HCT116 (cell line): Measurements from ENCODE around the gene LSM10. TPM values are rescaled to one million over a fixed set of nuclear protein-coding genes. Genes with fewer than 3 reads are reported as not detected.

ENCODE experiments used
- ATAC-seq: fragments of 200-7000 bp; cut with Tn5 transposase; 2 replicates; pipeline ENCODE4 v1.9.1; 2020; ENCODE audit warnings: mild to moderate bottlenecking, moderate library complexity
- BruUV-seq: library from RNA; stranded (reverse); fragments of 400-500 nt; replicated peaks from 2 replicates; lab custom pipeline; 2021; lab: Mats Ljungman, UMichigan
- CTCF ChIA-PET: fragments of 300-600 bp; sonication (Branson Sonifier 250); formaldehyde crosslinking; loops from one replicate; lab custom pipeline; 2021; ENCODE audit warnings: antibody characterized with exemption; lab: Charles Lee
- POLR2A ChIA-PET: fragments of 300-600, 350-600 bp; sonication (Branson Sonifier 250); formaldehyde crosslinking; loops from one replicate; lab custom pipeline; 2021; ENCODE audit warnings: antibody characterized with exemption; lab: Charles Lee
- RAD21 ChIA-PET, 2 experiments: fragments of 300-600 bp; sonication (Branson Sonifier 250); formaldehyde crosslinking; loops; one replicate each; lab custom pipeline; 2023; ENCODE audit warnings: low total read pairs in 2 of 2; ENCODE audit not compliant: uncharacterized antibody in 2 of 2, unreplicated experiment in 2 of 2, low non-redundant PET in 1 of 2; lab: Charles Lee
- DNase-seq: peaks from one replicate; pipeline ENCODE4 v3.0.0-alpha.2; 2010; ENCODE audit warnings: low read depth, low spot score
- H2AFZ ChIP-seq: fragments of 200-600 bp; shearing (Covaris generic), sonication (generic); 2 replicates; pipeline ENCODE4 v1.6.1; 2017; ENCODE audit warnings: low read depth, mixed run types, mixed read lengths, antibody characterized with exemption, low read length; ENCODE audit not compliant: poor library complexity, severe bottlenecking
- H3K27ac ChIP-seq: 2 replicates; pipeline ENCODE4 v1.5.1; 2012; ENCODE audit warnings: low read depth, low read length
- H3K27me3 ChIP-seq: fragments of 200-600 bp; sonication (generic); 2 replicates; pipeline ENCODE4 v1.6.1; 2016; ENCODE audit warnings: mixed run types, low read length, mixed read lengths; ENCODE audit not compliant: insufficient read depth
- H3K36me3 ChIP-seq, 2 experiments: fragments of 200-500 bp in 1 of 2; fragments of 200-600 bp in 1 of 2; sonication (Bioruptor generic) in 1 of 2; sonication (generic) in 1 of 2; 2 replicates each; pipeline versions ENCODE4 v1.5.1 to v1.6.1; 2014 to 2016; ENCODE audit warnings: low read length in 2 of 2, inconsistent platforms in 1 of 2, mixed read lengths in 1 of 2, mixed run types in 1 of 2; ENCODE audit not compliant: insufficient read depth in 2 of 2, control insufficient read depth in 1 of 2
- H3K4me1 ChIP-seq, 2 experiments: fragments of 200-600 bp in 1 of 2; sonication (generic) in 1 of 2; 2 replicates each; pipeline versions ENCODE4 v1.5.1 to v1.6.1; 2012 to 2017; ENCODE audit warnings: low read length in 2 of 2, inconsistent platforms in 1 of 2, mild to moderate bottlenecking in 1 of 2, mixed read lengths in 1 of 2, mixed run types in 1 of 2, moderate library complexity in 1 of 2; ENCODE audit not compliant: insufficient read depth in 2 of 2, control insufficient read depth in 1 of 2
- H3K4me2 ChIP-seq: fragments of 200-600 bp; sonication (generic); 2 replicates; pipeline ENCODE4 v1.6.1; 2017; ENCODE audit warnings: mixed run types, low read length, mixed read lengths
- H3K4me3 ChIP-seq, 2 experiments: fragments of 200-600 bp in 1 of 2; sonication (generic) in 1 of 2; replicated peaks in 1 of 2; 2 replicates each; pipeline ENCODE4 v1.5.1; 2011 to 2016; ENCODE audit warnings: low read length in 2 of 2, control low read depth in 1 of 2, low read depth in 1 of 2, mild to moderate bottlenecking in 1 of 2, mixed read lengths in 1 of 2, mixed run types in 1 of 2
- H3K79me2 ChIP-seq: fragments of 200-600 bp; sonication (generic); 2 replicates; pipeline ENCODE4 v1.6.1; 2017; ENCODE audit warnings: mild to moderate bottlenecking, mixed run types, low read length, moderate library complexity, mixed read lengths; ENCODE audit not compliant: insufficient read depth
- H3K9ac ChIP-seq: fragments of 200-600 bp; sonication (generic); 2 replicates; pipeline ENCODE4 v1.6.1; 2016; ENCODE audit warnings: low read length, mixed read lengths
- H3K9me2 ChIP-seq: fragments of 200-600 bp; sonication (generic), shearing (Covaris generic); 2 replicates; pipeline ENCODE4 v1.6.1; 2017; ENCODE audit warnings: mixed run types, mild to moderate bottlenecking, moderate library complexity; ENCODE audit not compliant: insufficient read depth
- H3K9me3 ChIP-seq, 2 experiments: fragments of 200-500 bp in 1 of 2; fragments of 200-600 bp in 1 of 2; sonication (Bioruptor generic) in 1 of 2; sonication (generic) in 1 of 2; 2 replicates each; pipeline ENCODE4 v1.6.1; 2014 to 2017; ENCODE audit warnings: low read length in 2 of 2, mixed read lengths in 2 of 2, inconsistent platforms in 1 of 2, low read depth in 1 of 2, mild to moderate bottlenecking in 1 of 2, mixed run types in 1 of 2, moderate library complexity in 1 of 2; ENCODE audit not compliant: control insufficient read depth in 1 of 2, insufficient read depth in 1 of 2
- H4K20me1 ChIP-seq: fragments of 200-600 bp; sonication (generic), shearing (Covaris generic); 2 replicates; pipeline ENCODE4 v1.6.1; 2017; ENCODE audit warnings: mixed run types, mild to moderate bottlenecking, moderate library complexity; ENCODE audit not compliant: insufficient read depth
- ATF3 ChIP-seq: IDR thresholded peaks from 2 replicates; pipeline ENCODE4 v1.6.1; 2012
- CBX3 ChIP-seq: IDR thresholded peaks from 2 replicates; pipeline ENCODE4 v1.6.1; 2012; ENCODE audit warnings: low read depth
- CEBPB ChIP-seq: IDR thresholded peaks from 2 replicates; pipeline ENCODE4 v1.6.1; 2012; ENCODE audit warnings: low read depth
- CTCF ChIP-seq, 3 experiments: fragments of 200-600 bp in 1 of 3; sonication (generic) in 1 of 3; IDR thresholded peaks in 2 of 3; conservative IDR thresholded peaks in 1 of 3; 2 replicates each; pipeline ENCODE4 v1.5.1; 2012 to 2017; ENCODE audit warnings: low read depth in 2 of 3, low read length in 2 of 3, antibody characterized with exemption in 1 of 3, borderline replicate concordance in 1 of 3, control low read depth in 1 of 3, mild to moderate bottlenecking in 1 of 3, mixed read lengths in 1 of 3, mixed run types in 1 of 3, moderate library complexity in 1 of 3; ENCODE audit not compliant: insufficient read depth in 1 of 3
- EZH2 ChIP-seq: fragments of 200-600 bp; sonication (generic); IDR thresholded peaks from 2 replicates; pipeline ENCODE4 v1.6.1; 2017; ENCODE audit warnings: antibody characterized with exemption, mixed run types
- EZH2phosphoT487 ChIP-seq: fragments of 200-600 bp; IDR thresholded peaks from 2 replicates; pipeline ENCODE4 v1.6.1; 2018; ENCODE audit warnings: antibody characterized with exemption, borderline replicate concordance
- FOSL1 ChIP-seq: IDR thresholded peaks from 2 replicates; pipeline ENCODE4 v1.6.1; 2012; ENCODE audit warnings: low read depth
- POLR2A ChIP-seq: IDR thresholded peaks from 2 replicates; pipeline ENCODE4 v1.7.0; 2011; ENCODE audit warnings: borderline replicate concordance; ENCODE audit not compliant: insufficient read depth, insufficient read length; ENCODE audit errors: extremely low read depth
- POLR2AphosphoS5 ChIP-seq: IDR thresholded peaks from 2 replicates; pipeline ENCODE4 v1.6.1; 2011; ENCODE audit warnings: mild to moderate bottlenecking, low read depth, low read length, moderate library complexity
- SIN3A ChIP-seq: IDR thresholded peaks from 2 replicates; pipeline ENCODE4 v1.6.1; 2012; ENCODE audit warnings: low read depth
- SP1 ChIP-seq: IDR thresholded peaks from 2 replicates; pipeline ENCODE4 v1.6.1; 2012; ENCODE audit warnings: low read depth
- SRF ChIP-seq: IDR thresholded peaks from 2 replicates; pipeline ENCODE4 v1.6.1; 2012; ENCODE audit warnings: low read depth
- YY1 ChIP-seq: IDR thresholded peaks from 2 replicates; pipeline ENCODE4 v1.6.1; 2011; ENCODE audit warnings: low read length, low read depth, moderate library complexity, mild to moderate bottlenecking; ENCODE audit not compliant: insufficient replicate concordance; ENCODE audit errors: extremely low read depth
- ZBTB33 ChIP-seq: IDR thresholded peaks from 2 replicates; pipeline ENCODE4 v1.6.1; 2011; ENCODE audit warnings: mild to moderate bottlenecking, low read length, moderate library complexity; ENCODE audit not compliant: insufficient replicate concordance; ENCODE audit errors: extremely low read depth
- ZNF274 ChIP-seq: fragments of 200-500 bp; sonication (Bioruptor generic); IDR thresholded peaks from 2 replicates; pipeline ENCODE4 v1.6.1; 2014; ENCODE audit warnings: mild to moderate bottlenecking, low read depth, low read length, inconsistent platforms
- intact Hi-C: fragments of 100-400 bp; cut with micrococcal nuclease; formaldehyde crosslinking; loops from 2 replicates; pipeline ENCODE4 v1.10.0; 2022
- total RNA-seq: library from RNA; stranded (reverse); gene quantifications from one replicate; pipeline ENCODE4 v1.2.1, GENCODE V29; 2021; ENCODE audit not compliant: unreplicated experiment
- TF ChIP-seq, protein P1 (sequence below): IDR thresholded peaks from 2 replicates; pipeline ENCODE4 v1.6.1; 2012
- TF ChIP-seq, protein P2 (sequence below): IDR thresholded peaks from 2 replicates; pipeline ENCODE4 v1.6.1; 2012; ENCODE audit warnings: low read depth

Gene LSM10
- total RNA-seq, 1 experiment from 2014 or later: 49.5 TPM

GRCh38 chr1:36386265-36387140 is 11.2 kb downstream of the LSM10 start:
- peaks cover 2 to 9% of the 10 kb centered on the region in 2 experiments; a peak in 2 of 4 replicates for H3K36me3 ChIP-seq
- RAD21 ChIA-PET: interaction anchor here (0.6 to 0.9 kb wide), 2 partner anchors 12 to 65 kb away, joined by 3 read pairs; partner anchors contain the start of gene LSM10 (in 1 of the 2)
- BruUV-seq: TSS peak; percentile 90
- H3K9me3 ChIP-seq: no peaks in the 10 kb centered on the region
- H3K27ac ChIP-seq: peak overlapping the region; percentile 89
- POLR2A ChIA-PET: interaction anchor here (0.6 to 5.5 kb wide), 18 partner anchors 9 to 314 kb away, joined by 3 to 219 read pairs (median 4); partner anchors contain the start of genes EVA1B, LSM10, OSCP1 and SH3D21
- DNase-seq (peak; percentile 97), ATAC-seq (peak; percentile 70)
- H3K79me2 ChIP-seq: peaks cover 39% of the 10 kb centered on the region
- peak overlapping the region; percentile 96 for H3K4me2 ChIP-seq
- intact Hi-C loops: loop anchor here (1.0 to 10.0 kb wide), 2 partner anchors 15 to 232 kb away; partner anchors contain the start of gene MAP7D1
- H3K4me1 ChIP-seq: peaks cover 16 to 32% of the 10 kb centered on the region in 2 experiments
- CTCF ChIA-PET: interaction anchor here (0.9 to 1.8 kb wide), 6 partner anchors 10 to 237 kb away, joined by 3 to 7 read pairs (median 4); partner anchors contain the start of genes LSM10, OSCP1 and TRAPPC3
- no peaks in the 10 kb centered on the region for H3K27me3 ChIP-seq
- no peaks in the 10 kb centered on the region for H3K9me2 ChIP-seq
- H2AFZ ChIP-seq: no peak overlapping the region
- H4K20me1 ChIP-seq: no peaks in the 10 kb centered on the region
- H3K4me3 ChIP-seq: peak overlapping the region; percentile 50 to 96
- H3K9ac ChIP-seq: peak overlapping the region; percentile 84
- TF ChIP-seq ZBTB33 (peak; percentile 73), YY1 (peak; percentile 82), SRF (no peak), EZH2phosphoT487 (no peak), CEBPB (no peak), ZNF274 (no peak), ATF3 (no peak), CTCF (IDR thresholded peaks at IDR 0.05 in 2 of 3, conservative IDR thresholded peaks at IDR 0.05 in 1 of 3; ENCODE audit: borderline replicate concordance in 1 of 3, insufficient read depth in 1 of 3, low read depth in 2 of 3, low read length in 2 of 3) (no peak), POLR2A (peak; percentile 93), EZH2 (no peak), CBX3 (no peak), POLR2AphosphoS5 (peak; percentile 95), FOSL1 (no peak), SP1 (no peak), SIN3A (no peak)
- TF ChIP-seq, protein P1, sequence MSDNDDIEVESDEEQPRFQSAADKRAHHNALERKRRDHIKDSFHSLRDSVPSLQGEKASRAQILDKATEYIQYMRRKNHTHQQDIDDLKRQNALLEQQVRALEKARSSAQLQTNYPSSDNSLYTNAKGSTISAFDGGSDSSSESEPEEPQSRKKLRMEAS: no peak
- TF ChIP-seq, protein P2, sequence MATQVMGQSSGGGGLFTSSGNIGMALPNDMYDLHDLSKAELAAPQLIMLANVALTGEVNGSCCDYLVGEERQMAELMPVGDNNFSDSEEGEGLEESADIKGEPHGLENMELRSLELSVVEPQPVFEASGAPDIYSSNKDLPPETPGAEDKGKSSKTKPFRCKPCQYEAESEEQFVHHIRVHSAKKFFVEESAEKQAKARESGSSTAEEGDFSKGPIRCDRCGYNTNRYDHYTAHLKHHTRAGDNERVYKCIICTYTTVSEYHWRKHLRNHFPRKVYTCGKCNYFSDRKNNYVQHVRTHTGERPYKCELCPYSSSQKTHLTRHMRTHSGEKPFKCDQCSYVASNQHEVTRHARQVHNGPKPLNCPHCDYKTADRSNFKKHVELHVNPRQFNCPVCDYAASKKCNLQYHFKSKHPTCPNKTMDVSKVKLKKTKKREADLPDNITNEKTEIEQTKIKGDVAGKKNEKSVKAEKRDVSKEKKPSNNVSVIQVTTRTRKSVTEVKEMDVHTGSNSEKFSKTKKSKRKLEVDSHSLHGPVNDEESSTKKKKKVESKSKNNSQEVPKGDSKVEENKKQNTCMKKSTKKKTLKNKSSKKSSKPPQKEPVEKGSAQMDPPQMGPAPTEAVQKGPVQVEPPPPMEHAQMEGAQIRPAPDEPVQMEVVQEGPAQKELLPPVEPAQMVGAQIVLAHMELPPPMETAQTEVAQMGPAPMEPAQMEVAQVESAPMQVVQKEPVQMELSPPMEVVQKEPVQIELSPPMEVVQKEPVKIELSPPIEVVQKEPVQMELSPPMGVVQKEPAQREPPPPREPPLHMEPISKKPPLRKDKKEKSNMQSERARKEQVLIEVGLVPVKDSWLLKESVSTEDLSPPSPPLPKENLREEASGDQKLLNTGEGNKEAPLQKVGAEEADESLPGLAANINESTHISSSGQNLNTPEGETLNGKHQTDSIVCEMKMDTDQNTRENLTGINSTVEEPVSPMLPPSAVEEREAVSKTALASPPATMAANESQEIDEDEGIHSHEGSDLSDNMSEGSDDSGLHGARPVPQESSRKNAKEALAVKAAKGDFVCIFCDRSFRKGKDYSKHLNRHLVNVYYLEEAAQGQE: no peak
